GM18526 (cell line): ENCODE measurements around the gene ZNF644.

Experiments
- POLR2A ChIP-seq: IDR thresholded peaks from 3 replicates; pipeline ENCODE4 v1.6.1; 2011; ENCODE audit not compliant: insufficient read length; ENCODE audit errors: extremely low read depth

Gene ZNF644

DNA sequence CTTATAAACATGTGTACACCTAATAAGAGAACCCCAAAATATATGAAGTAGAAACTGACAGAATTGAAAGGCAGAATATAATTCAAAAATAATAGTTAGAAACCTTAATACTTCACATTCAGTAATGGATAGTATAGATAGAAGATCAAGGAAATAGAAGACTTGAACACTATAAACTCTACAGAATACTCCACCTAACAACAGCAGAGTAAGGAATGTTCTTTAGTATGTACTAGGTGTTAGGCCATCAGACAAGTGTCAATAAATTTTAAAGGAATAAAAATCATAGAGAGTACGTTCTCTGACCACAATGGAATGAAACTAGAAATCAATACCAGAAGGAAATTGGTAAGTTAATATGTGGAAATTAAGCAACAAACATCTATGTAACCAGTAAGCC is 16.6 kb downstream of the ZNF644 start:
- TF ChIP-seq POLR2A, result no peak

DNA sequence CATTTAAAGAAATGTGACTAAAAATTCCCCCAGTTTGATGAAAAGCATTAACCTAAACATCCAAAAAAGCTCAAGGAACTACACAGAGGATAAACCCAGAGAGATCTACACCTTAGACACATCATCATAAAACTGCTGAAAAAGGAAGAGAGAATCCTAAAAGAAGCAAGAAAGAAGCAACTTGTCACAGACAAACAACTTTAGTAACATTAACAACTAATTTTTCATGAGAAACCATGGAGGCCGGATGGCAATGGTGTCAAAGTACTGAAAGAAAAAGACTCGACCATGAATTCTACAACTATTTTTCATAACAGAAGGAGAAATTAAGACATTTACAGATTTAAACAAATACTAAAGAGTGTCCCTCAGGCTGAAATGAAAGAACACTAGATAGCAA is 17.7 kb downstream of the ZNF644 start:
- TF ChIP-seq POLR2A, result no peak

DNA sequence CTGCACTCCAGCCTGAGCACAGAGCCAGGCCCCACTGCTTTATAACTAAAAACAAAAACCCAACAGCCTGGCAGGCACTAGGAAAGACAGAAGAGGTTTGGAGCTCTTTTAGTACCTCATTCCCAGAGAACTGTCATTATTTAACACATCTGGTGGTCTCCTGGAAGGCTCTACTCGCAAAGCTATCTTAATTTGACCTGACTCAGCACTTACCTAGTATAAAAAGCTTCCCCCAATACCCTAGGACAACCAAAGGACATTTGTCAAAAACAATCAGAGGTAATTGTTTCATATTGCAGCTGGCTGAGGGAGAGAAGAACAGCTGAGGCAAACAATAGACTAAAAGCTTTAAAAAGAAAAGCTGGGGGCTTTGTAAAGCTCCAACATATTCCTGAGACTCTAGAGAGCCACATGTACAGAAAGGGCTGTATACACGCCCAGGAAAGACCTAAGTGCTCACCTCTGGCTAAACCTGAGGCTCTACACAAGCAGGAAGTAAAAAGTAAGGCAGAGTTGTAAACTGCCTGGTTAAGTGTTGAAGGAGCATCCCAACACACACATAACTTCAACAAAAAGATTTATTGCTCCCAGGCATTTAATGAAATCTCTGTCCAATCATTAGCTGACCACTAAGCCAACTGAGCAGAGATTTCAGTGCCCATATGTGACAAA is 25.0 kb downstream of the ZNF644 start:
- no peak for TF ChIP-seq POLR2A

DNA sequence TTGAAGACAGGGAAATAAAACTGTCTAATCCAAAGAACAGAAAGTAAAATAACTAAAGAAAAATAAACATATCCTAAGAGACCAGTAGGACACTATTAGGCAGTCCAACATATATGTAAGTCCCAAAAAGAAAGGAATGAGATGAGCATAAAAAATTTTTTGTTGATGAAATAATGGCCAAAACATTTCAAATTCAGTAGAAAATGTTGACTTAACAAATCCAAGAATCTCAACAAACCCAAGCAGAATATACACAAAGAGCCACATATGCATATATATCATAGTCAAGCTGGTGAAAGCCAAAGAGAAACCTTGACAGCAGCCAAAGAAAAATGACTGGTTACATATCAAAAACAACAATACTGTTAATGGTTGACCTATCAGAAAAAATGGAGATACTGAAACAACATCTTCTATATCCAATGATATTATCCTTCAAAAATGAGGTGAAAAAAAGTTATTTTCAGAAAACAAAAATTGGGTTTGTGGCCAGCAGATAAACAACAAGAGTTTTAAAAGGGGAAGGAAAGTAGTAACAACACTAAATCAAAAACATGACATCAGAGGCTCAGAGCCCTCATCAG is 26.4 kb downstream of the ZNF644 start:
- no peak for TF ChIP-seq POLR2A

DNA sequence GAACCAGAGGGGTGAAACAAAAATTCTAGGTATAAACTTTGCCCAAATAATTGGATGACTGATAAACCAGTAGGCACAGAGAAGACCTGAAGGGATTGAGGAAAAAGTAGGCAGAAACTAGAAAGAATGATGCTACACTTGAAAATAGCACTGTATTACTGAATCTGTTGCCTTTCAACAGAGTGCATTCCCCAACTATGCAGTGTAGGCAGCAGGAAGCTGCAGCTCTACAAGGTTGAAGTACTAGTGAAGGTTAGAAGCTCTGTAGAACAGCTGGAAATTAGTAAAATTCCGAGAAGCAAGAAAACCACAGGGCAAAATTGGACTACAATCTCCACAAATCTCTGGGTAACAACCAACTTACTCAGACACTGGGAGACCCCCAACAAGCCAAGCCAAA is 27.4 kb downstream of the ZNF644 start:
- TF ChIP-seq POLR2A, result no peak

DNA sequence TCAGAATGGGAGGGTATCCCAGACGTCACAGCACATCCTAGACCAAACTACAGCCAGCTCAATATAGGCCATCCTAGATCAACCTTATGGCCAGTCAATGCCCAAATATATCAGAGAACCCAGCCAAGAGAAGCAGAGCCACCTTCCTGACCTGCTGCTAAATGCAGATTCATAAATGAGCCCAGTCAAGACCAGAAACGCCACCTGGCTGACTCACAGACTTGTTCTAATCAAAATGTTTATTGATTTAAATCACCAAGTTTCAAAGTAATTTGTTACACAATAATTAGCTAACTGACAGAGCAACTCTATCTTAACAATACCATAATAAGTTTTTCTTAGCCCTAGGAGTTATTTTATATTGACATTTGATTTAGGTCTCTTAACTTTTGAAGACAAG is 28.6 kb downstream of the ZNF644 start:
- no peak for TF ChIP-seq POLR2A

DNA sequence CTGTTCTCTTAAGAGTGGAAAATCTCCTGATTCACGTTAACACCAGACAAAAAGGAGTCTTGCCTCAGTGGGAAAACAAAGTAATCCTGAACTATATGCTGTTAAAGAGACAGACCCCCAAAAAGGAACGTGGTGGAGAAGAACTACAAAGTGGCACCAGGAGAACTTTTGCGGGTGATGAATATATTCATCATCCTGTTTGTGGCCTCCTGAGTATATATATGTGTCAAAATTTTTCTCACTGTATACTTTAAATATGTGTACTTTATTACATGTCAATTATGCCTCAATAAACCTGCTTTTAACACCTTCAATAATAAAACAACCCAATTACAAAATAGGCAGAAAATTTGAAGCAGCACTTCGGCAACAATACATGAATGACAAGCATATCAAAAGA is 31.1 kb downstream of the ZNF644 start:
- TF ChIP-seq POLR2A, result no peak

DNA sequence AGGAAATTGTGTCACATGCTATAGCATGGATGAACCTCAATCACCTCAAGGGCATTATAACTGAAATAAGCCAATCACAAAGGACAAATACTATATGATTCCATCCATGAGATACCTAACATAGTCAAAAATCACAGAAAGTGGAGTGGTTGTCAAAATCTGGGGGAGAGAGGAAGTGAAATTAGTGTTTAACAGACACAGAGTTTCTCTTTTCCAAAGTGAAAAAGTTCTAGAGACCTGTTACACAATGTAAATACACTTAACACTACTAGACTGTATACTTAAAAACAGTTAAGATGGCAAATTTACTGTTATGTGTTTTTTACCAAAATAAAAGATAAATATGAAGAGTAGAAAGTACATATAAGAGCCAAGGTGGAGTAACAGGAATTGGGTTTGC is 31.8 kb downstream of the ZNF644 start:
- TF ChIP-seq POLR2A, result no peak

DNA sequence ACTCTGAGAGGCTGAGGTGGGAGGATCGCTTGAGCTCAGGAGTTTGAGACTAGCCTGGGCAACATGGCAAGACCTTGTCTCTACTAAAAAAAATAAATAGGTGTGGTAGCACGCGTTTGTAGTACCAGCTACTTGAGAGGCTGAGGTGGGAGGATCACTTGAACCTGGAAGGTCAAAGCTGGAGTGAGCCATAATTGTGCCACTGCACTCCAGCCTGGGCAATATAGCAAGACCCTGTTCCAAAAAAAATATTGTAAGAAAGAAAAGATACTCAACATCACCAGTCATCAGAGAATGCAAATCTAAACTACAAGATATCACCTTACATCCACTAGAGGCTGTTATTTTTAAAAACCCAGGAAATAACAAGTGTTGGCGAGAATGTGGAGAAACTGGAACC is 32.5 kb downstream of the ZNF644 start:
- TF ChIP-seq POLR2A, result no peak

DNA sequence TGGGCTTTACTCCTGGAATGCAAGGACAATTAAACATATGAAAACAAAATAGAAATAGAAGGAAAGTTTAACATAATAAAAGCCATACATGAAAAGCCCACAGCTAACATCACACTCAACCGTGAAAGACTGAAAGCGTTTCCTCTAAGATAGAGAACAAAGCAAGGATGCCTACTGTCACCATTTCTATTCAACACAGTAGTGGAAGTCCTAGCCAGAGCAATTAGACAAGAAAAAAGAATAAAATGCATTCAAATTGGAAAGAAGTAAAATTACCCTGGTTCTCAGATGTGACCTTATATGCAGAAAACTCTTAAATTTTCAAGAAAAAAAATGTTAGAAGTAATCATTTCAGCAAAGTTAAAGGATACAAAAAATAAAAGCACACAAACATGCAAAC is 34.0 kb downstream of the ZNF644 start:
- no peak for TF ChIP-seq POLR2A

DNA sequence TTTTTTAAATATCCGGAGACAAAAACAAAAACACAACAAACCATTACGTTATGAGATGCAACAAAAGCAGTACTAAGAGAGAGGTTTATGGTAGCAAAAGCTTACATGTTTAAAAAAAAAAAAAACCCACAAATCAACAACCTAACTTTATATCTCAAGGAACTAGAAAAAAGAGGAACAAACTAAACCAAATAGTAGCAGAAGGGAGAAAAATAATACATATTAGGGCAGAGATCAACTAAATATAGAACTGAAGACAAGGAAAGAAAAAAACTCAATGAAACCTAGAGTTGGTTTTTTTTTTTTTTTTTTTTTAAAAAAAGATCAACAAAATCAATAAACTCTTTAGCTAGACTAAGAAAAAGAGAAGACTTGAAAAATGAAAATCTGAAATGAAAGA is 34.9 kb downstream of the ZNF644 start:
- TF ChIP-seq POLR2A, result no peak

DNA sequence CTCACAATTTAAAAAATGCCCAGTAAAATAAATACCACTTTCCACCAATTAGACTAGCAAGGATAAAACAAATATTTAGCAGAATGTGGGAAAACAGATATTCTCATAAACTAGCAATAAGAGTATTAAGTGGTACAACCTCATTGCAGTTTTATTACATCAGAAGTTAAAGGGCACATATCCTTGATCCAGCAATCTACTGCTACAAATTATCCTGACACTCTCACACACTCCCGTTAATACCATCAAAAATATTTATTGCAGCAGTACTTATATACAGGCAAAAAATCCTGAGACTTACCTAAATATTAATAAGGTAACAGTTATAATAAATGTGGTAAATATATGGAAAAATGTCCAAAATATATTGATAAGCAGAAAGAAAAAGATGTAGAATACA is 44.3 kb downstream of the ZNF644 start:
- no peak for TF ChIP-seq POLR2A

DNA sequence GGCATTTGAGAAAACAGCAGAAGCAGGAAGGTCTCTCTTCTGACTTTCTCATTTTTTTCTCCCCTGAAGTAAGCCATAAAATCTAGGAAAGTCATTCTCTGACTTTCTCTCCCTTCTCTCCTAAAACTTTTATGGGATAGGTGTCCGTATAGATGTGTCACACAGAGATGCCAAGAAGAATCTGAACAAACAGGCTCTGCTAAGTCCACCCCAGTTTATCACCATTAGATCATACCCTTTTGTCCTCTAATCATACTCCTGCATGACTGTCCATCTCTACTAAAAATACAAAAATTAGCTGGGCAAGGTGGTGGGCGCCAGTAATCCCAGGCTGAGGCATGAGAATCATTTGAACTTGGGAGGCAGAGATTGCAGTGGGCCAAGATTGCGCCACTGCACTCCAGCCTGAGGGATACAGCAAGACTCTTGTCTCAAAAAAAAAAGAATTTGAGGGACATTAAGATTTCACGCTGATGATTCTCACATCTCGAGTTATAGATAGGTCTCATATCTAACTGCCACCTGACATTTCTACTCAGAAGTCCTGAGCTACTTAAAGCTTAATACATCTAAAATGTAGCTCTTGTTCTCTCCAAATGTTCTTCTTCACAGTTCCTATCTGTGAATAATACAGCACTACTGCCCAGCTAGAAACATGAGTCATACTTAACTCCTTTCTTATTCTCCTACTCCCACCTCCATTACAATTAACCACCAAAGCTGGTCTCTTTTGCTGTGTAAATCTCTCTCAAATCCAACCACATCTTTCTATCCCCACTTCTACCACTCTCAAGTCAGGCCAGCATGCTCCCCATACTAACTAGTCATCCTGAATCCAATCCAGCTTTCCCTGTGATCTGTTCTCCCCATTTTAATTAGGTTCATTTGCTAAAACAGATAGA is 47.7 kb downstream of the ZNF644 start:
- TF ChIP-seq POLR2A, result no peak

DNA sequence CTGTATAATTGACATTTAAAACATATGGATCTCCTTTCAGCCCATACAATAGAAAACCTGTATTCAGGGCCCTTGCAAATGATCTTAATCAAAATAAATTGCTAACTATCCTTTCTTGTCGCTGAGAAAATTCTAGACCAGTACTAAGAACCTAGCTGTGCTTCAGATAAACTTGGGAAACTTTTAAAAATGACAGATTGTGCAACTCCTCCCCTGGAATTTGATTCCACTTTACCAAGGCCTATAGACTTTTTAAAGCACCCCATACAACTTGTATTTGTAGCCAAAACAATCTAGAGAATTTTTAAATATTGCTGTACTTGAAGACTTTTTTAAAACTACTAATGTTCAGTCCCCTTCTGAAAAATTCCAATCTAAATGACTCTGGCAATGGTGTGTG is 51.6 kb downstream of the ZNF644 start:
- no peak for TF ChIP-seq POLR2A

DNA sequence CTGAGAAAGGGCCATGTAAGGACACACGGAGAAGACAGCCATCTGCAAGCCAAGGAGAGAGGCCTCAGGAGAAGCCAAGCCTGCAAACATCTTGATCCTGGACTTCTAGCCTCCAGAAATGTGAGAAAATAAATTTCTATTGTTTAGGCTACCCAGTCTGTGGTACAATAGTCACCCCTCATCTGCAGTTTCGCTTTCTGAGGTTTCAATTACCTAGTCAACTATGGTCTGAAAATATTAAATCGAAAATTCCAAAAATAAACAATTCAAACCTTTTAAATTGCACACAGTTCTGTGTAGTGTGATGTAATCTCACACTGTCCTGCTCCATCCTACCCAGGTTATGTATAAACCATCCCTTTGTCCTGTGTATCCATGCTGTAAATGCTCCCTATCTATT is 52.6 kb downstream of the ZNF644 start:
- TF ChIP-seq POLR2A, result no peak

DNA sequence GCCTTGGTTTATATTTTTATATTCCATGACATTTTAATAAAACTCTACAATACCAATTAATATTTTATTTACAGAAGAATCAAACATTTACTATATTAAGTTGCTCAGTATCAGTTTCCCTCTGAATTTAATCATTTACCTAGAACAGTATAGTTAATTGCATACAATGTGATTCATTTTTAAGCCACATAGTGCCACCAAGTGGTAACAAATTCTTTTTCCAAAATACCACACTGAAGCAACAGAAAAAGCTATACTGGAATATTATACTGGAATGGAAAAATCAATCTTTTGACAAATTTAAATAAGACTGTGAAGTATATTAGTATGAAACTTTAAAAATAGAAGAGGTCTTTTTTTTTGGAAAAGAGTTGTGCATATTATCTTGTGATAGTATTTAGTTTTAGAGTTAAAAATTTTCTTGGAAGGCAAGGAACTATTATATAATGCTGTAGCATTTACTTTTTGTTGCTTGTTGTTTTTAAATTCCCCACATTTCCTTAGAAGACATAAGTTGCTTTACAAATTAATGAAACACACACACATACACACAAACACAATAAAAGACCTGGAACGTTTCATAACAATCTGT is 57.3 kb downstream of the ZNF644 start:
- no peak for TF ChIP-seq POLR2A
